Measurements from ENCODE around the gene ZCCHC4.

ZCCHC4 gene

DNA sequence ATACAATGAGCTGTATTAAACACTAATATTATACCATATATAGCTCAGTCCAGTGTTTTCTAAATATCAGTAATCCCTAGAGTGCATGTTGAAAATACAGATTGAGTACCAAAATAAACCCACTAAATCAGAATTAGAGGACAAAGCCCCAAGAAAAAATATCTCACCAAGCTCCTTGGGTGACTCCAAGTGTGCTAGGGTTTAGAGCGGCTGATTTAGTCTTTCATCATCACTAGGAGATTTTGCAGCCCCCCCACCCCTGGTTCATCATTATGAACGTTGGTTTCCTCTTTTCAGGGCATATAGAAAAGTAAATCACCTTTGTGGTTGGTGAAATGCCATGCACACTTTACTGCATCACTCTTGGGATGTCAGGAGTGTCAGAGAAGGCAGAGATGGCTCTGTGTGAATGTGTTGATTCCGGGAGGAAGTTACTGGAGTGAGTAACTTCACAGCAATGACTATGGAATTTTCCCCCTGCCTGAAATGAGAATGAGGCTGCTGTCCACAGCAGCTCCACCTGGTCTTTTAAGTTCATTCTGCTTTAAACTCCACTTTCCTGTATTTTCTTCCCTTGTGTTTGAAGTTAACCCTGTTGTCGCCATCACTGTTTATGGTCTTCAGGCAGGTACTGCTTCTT is 39.3 kb downstream of the ZCCHC4 start:
- H3K4me3 ChIP-seq (ENCODE audit: low read depth, low read length) = no peak overlapping the region
- DNase-seq (ENCODE audit: low read depth, low spot score) = peak; percentile 55
- TF ChIP-seq, protein P1, sequence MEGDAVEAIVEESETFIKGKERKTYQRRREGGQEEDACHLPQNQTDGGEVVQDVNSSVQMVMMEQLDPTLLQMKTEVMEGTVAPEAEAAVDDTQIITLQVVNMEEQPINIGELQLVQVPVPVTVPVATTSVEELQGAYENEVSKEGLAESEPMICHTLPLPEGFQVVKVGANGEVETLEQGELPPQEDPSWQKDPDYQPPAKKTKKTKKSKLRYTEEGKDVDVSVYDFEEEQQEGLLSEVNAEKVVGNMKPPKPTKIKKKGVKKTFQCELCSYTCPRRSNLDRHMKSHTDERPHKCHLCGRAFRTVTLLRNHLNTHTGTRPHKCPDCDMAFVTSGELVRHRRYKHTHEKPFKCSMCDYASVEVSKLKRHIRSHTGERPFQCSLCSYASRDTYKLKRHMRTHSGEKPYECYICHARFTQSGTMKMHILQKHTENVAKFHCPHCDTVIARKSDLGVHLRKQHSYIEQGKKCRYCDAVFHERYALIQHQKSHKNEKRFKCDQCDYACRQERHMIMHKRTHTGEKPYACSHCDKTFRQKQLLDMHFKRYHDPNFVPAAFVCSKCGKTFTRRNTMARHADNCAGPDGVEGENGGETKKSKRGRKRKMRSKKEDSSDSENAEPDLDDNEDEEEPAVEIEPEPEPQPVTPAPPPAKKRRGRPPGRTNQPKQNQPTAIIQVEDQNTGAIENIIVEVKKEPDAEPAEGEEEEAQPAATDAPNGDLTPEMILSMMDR (IDR thresholded peaks at IDR 0.05; ENCODE audit: low read depth, low read length) = no peak
- in situ Hi-C loops (cut with HindIII; ENCODE audit: low sequenced_read_pairs) = no loop called here

DNA sequence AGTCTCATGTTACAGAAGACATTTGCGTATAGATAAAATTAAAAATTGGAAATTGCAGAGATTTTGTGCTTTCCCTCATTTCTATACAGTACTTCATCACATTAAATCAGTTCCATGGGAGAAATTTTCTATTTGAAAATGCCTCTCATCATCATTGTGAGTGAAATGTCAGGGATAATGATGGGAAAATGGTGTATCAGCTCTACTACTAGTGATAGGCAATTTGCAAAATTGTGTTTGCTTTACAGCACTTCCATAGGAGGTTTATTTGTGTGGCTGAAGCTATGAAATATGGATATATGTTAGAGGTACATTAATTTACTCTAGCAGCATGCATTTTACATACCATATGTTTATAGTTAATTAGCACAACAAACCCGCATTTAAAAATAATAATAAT is 43.5 kb downstream of the ZCCHC4 start:
- DNase-seq (ENCODE audit: low read depth, low spot score) = no peak
- in situ Hi-C loops (cut with HindIII; ENCODE audit: low sequenced_read_pairs) = no loop called here

DNA sequence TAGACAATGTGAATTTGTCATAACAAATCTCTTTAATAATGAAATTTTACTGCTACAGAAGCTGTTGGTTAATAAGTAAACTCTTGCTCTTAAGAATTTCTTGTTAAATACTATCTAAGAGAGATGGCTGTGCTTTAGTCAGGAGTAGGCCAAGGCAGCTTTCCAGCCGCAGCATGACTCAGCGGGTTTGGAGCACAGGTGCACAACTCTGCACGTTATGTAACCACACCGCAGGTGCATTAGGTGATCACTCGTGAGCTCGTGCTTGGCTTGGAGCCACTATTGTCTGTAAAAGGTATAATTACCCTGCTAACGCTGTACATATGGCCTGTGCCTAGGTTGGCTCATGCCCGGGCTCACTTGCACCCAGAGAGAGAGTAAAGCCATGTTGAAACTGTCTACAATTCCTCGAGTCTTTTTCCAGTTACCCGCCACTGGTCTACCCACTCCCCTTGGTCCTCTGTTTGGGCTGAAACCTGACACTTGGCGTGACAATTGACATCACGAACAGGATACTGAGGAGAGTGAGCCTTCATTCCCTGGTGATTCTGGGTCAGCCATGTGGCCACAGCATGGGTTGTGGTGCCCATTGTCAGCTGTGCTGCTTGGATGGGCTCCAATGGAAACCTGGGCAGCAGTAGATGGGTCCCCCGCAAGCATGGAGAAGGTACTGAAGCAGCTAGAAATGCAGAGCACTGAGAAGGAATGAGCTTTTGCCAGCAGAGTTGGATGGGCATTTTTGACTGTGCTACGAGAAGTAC is 46.1 kb downstream of the ZCCHC4 start:
- no peak overlapping the region for H3K4me3 ChIP-seq (ENCODE audit: low read depth, low read length)
- TF ChIP-seq, protein P1 (IDR thresholded peaks at IDR 0.05; ENCODE audit: low read depth, low read length) = no peak
- in situ Hi-C loops (cut with HindIII; ENCODE audit: low sequenced_read_pairs) = no loop called here
- DNase-seq (ENCODE audit: low read depth, low spot score) = no peak

More for the DNA sequence above, 43.5 kb downstream of the ZCCHC4 start:
- TF ChIP-seq, protein P1 (IDR thresholded peaks at IDR 0.05; ENCODE audit: low read depth, low read length) = no peak
- H3K4me3 ChIP-seq (ENCODE audit: low read depth, low read length) = no peak overlapping the region

DNA sequence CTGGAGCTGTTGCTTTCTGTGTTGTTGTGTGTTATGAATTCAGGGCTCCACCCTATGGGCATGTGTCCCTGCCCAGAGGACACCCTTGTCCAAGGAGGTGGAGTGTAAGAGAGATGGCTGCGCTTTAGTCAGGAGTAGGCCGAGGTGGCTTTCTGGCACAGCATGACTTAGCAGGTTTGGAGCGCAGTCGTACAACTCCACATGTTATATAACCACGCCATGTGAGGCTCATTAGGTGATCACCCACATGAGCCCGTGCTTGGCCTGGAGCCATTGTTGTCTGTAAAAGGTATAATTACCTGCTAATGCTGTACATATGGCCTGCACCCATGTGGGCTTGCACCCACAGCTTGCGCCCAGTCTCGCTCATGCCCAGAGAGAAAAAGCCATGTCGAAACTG is 48.7 kb downstream of the ZCCHC4 start:
- TF ChIP-seq, protein P1 (IDR thresholded peaks at IDR 0.05; ENCODE audit: low read depth, low read length) = no peak
- H3K4me3 ChIP-seq (ENCODE audit: low read depth, low read length) = no peak overlapping the region
- in situ Hi-C loops (cut with HindIII; ENCODE audit: low sequenced_read_pairs) = no loop called here
- no peak for DNase-seq (ENCODE audit: low read depth, low spot score)

DNA sequence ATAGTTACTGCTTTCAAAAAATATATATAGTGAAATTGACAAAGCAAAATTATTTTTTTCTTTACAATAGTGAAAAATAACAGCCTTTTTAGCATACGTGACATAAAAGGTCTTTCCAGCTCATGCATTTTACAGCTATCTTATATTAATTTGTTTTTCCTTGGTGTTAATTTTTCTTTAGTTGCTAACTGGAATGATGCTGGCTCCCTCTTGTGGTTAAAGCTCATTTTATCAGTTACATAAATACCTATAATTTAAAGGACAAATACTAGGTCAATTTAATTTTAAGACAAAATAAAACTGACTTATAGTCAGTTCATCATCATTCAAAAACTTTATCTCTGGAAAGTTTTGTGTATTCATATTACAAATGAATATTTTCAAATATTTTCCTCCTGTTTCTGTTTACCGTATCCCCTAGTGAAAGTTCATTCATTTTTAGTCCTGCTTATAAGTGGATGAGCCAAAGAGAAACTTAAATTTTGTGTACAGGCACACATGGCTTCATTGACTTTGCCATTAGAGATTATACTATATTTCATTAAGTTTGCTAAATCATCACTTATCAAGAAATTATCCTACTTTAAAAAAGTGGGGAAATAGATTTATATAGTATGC is 54.5 kb downstream of the ZCCHC4 start:
- DNase-seq (ENCODE audit: low read depth, low spot score) = peak; percentile 62
- TF ChIP-seq, protein P1 (IDR thresholded peaks at IDR 0.05; ENCODE audit: low read depth, low read length) = peak; percentile 52
- H3K4me3 ChIP-seq (ENCODE audit: low read depth, low read length) = no peak overlapping the region
- in situ Hi-C loops (cut with HindIII; ENCODE audit: low sequenced_read_pairs) = no loop called here

DNA sequence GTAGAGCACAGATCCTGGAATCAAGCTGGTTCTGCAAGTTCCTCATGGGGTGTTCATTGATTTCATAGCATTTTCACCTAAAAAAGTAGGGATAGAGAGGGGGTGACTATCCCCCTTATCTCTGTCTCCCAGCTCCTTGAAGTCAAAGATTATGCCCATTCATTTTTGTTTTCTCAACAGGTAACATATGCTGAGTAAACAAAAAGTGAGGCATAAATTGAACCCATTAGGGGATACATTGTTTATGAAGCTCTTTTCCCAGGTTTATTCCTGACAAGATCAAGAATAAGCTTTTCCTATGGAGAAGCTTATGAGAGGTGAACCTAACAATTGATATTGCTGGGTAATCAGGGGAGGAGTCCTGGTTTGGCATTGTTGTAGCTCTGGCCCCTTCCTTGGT is 55.3 kb downstream of the ZCCHC4 start:
- TF ChIP-seq, protein P1 (IDR thresholded peaks at IDR 0.05; ENCODE audit: low read depth, low read length) = no peak
- H3K4me3 ChIP-seq (ENCODE audit: low read depth, low read length) = no peak overlapping the region
- in situ Hi-C loops (cut with HindIII; ENCODE audit: low sequenced_read_pairs) = no loop called here
- no peak for DNase-seq (ENCODE audit: low read depth, low spot score)
